GM19328 (cell line): ENCODE results near the gene CAVIN4.

Experiments used
- ATAC-seq: cut with Tn5 transposase; IDR thresholded peaks from one replicate; pipeline ENCODE4 v1.9.1; 2021; ENCODE audit warnings: mild to moderate bottlenecking, moderate library complexity; ENCODE audit not compliant: unreplicated experiment

The CAVIN4 gene

GRCh38 chr9:100589582-100589981, 11.7 kb downstream of the CAVIN4 start:
- ATAC-seq, result no peak

- no peak for ATAC-seq
Measured at GRCh38 chr9:100590481-100590880, 12.6 kb downstream of the CAVIN4 start.

- ATAC-seq, result no peak
Measured at GRCh38 chr9:100591139-100591538, 13.3 kb downstream of the CAVIN4 start.

GRCh38 chr9:100591639-100592412, 13.9 kb downstream of the CAVIN4 start:
- ATAC-seq, result no peak

GRCh38 chr9:100595391-100596199, 17.7 kb downstream of the CAVIN4 start:
- ATAC-seq, result no peak

GRCh38 chr9:100597236-100597635, 19.4 kb downstream of the CAVIN4 start:
- ATAC-seq, result no peak

- ATAC-seq, result peak; percentile 64
Measured at GRCh38 chr9:100598641-100599145, 20.8 kb downstream of the CAVIN4 start.

- ATAC-seq, result no peak
Measured at GRCh38 chr9:100600521-100601079, 22.7 kb downstream of the CAVIN4 start.

GRCh38 chr9:100601216-100601615, 23.3 kb downstream of the CAVIN4 start:
- no peak for ATAC-seq

GRCh38 chr9:100602342-100602801, 24.5 kb downstream of the CAVIN4 start:
- ATAC-seq, result no peak

GRCh38 chr9:100605405-100605804, 27.5 kb downstream of the CAVIN4 start:
- no peak for ATAC-seq

- ATAC-seq, result no peak
Measured at GRCh38 chr9:100619194-100619593, 41.3 kb downstream of the CAVIN4 start.

GRCh38 chr9:100619665-100620064, 41.8 kb downstream of the CAVIN4 start:
- ATAC-seq, result no peak

- no peak for ATAC-seq
Measured at GRCh38 chr9:100623969-100624368, 46.1 kb downstream of the CAVIN4 start.

- ATAC-seq, result no peak
Measured at GRCh38 chr9:100626949-100627348, 49.1 kb downstream of the CAVIN4 start.

- ATAC-seq, result no peak
Measured at GRCh38 chr9:100637787-100638186, 59.9 kb downstream of the CAVIN4 start.
